HepG2 (cell line): ENCODE measurements around the gene ENTPD2. TPM values are rescaled to one million over a fixed set of nuclear protein-coding genes. Genes with fewer than 3 reads are reported as not detected.

Experiments used
- CHD2 ChIP-seq: IDR thresholded peaks from 2 replicates; pipeline ENCODE4 v1.6.1; 2011; ENCODE audit warnings: low read depth, low read length, improper control_type of control experiment
- FOXO1 ChIP-seq: sonication (generic); formaldehyde crosslinking; IDR thresholded peaks from 2 replicates; pipeline ENCODE4 v1.4.0; 2020; ENCODE audit warnings: missing genetic modification reagents
- MED1 ChIP-seq: sonication (generic); formaldehyde crosslinking; IDR thresholded peaks from 2 replicates; pipeline ENCODE4 v1.4.0; 2020; ENCODE audit warnings: missing genetic modification reagents
- MEIS2 ChIP-seq: sonication (generic); formaldehyde crosslinking; IDR thresholded peaks from 2 replicates; pipeline ENCODE4 v1.9.0; 2021; ENCODE audit warnings: mild to moderate bottlenecking, missing genetic modification reagents
- NFKBIZ ChIP-seq: IDR thresholded peaks from 2 replicates; pipeline ENCODE4 v1.6.1; 2018; ENCODE audit warnings: missing genetic modification reagents, missing compliant biosample characterization
- RELA ChIP-seq: sonication (generic); formaldehyde crosslinking; IDR thresholded peaks from 2 replicates; pipeline ENCODE4 v1.4.0; 2020; ENCODE audit warnings: missing genetic modification reagents
- RXRB ChIP-seq: IDR thresholded peaks from 2 replicates; pipeline ENCODE4 v1.6.1; 2016; ENCODE audit warnings: borderline replicate concordance, missing genetic modification reagents, missing compliant biosample characterization
- SAP130 ChIP-seq: IDR thresholded peaks from 2 replicates; pipeline ENCODE4 v1.6.1; 2016; ENCODE audit warnings: low read depth
- SOX6 ChIP-seq, 2 experiments: fragments of 450-650 bp in 1 of 2; sonication (generic) in 1 of 2; formaldehyde crosslinking in 1 of 2; IDR thresholded peaks; 2 replicates each; pipeline versions ENCODE4 v1.4.0 to v1.6.1; 2017 to 2020; ENCODE audit warnings: antibody characterized with exemption in 1 of 2, mild to moderate bottlenecking in 1 of 2, missing genetic modification reagents in 1 of 2
- SP2 ChIP-seq: sonication (generic); formaldehyde crosslinking; IDR thresholded peaks from 2 replicates; pipeline ENCODE4 v1.5.1; 2020; ENCODE audit warnings: mild to moderate bottlenecking, missing genetic modification reagents
- STAG1 ChIP-seq: sonication (generic); formaldehyde crosslinking; IDR thresholded peaks from 2 replicates; pipeline ENCODE4 v1.4.0; 2020; ENCODE audit warnings: missing genetic modification reagents
- UBTF ChIP-seq: sonication (generic); formaldehyde crosslinking; IDR thresholded peaks from 2 replicates; pipeline ENCODE4 v1.4.0; 2020; ENCODE audit warnings: mild to moderate bottlenecking, missing genetic modification reagents
- ZFP82 ChIP-seq: sonication (generic); formaldehyde crosslinking; IDR thresholded peaks from 2 replicates; pipeline ENCODE4 v1.5.1; 2020; ENCODE audit warnings: mild to moderate bottlenecking, missing genetic modification reagents, borderline replicate concordance
- ZIK1 ChIP-seq: sonication (generic); formaldehyde crosslinking; IDR thresholded peaks from 2 replicates; pipeline ENCODE4 v1.5.0; 2020; ENCODE audit warnings: mild to moderate bottlenecking, low read depth, missing genetic modification reagents, borderline replicate concordance
- ZMYM4 ChIP-seq: sonication (generic); formaldehyde crosslinking; IDR thresholded peaks from 2 replicates; pipeline ENCODE4 v1.8.1; 2023; ENCODE audit warnings: mild to moderate bottlenecking, missing genetic modification reagents
- ZNF30 ChIP-seq: sonication (generic); formaldehyde crosslinking; IDR thresholded peaks from 2 replicates; pipeline ENCODE4 v1.5.0; 2020; ENCODE audit warnings: mild to moderate bottlenecking, missing genetic modification reagents
- ZNF331 ChIP-seq: sonication (generic); formaldehyde crosslinking; IDR thresholded peaks from 2 replicates; pipeline ENCODE4 v1.4.0; 2020; ENCODE audit warnings: missing genetic modification reagents
- ZNF746 ChIP-seq: sonication (generic); formaldehyde crosslinking; IDR thresholded peaks from 2 replicates; pipeline ENCODE4 v1.8.0; 2022; ENCODE audit warnings: mild to moderate bottlenecking, missing genetic modification reagents
- ZNF761 ChIP-seq: sonication (generic); formaldehyde crosslinking; conservative IDR thresholded peaks from 2 replicates; pipeline ENCODE4 v1.4.0; 2020; ENCODE audit warnings: mild to moderate bottlenecking, missing genetic modification reagents
- ZNF83 ChIP-seq: sonication (generic); formaldehyde crosslinking; IDR thresholded peaks from 2 replicates; pipeline ENCODE4 v1.4.0; 2020; ENCODE audit warnings: missing genetic modification reagents, mild to moderate bottlenecking, borderline replicate concordance
- polyA plus RNA-seq, 8 experiments: library from polyadenylated mRNA; depleted of rRNA in 3 of 8; stranded (reverse) in 7 of 8; unstranded in 1 of 8; fragments of >200 nt; fragmentation: Illumina TruSeq in 4 of 8; extraction: Trizol in 4 of 8; gene quantifications; 2 replicates each; pipeline versions ENCODE4 v1.2.1 to v1.2.3, GENCODE V29; 2011 to 2016; ENCODE audit warnings: low read depth in 4 of 8, missing spikeins in 1 of 8, mixed read lengths in 1 of 8; ENCODE audit not compliant: insufficient read depth in 1 of 8
- total RNA-seq, 5 experiments: library from RNA; depleted of rRNA; stranded (reverse); fragments of >200 nt; fragmentation: Illumina TruSeq; extraction: Trizol; gene quantifications; 2 replicates each; pipeline ENCODE4 v1.2.3, GENCODE V29; 2016; ENCODE audit warnings: low read depth in 1 of 5

The ENTPD2 gene
- total and polyA plus RNA-seq, 2 of the 13 experiments (the other 11 are each of a cell fraction or from before 2014, with no cell fraction given), result 0.95 to 3.2 TPM

- TF ChIP-seq SP2 (CRISPR knock-in tag) (no peak; the same call in 1 of the 2 replicates), ZNF30 (no peak), SOX6 (IDR thresholded peaks at IDR 0.05) (no peak), SOX6 (CRISPR knock-in tag; IDR thresholded peaks at IDR 0.05) (peak; percentile 42), SAP130 (CRISPR knock-in tag) (peak; percentile 50), ZNF761 (CRISPR knock-in tag) (no peak), ZNF746 (CRISPR knock-in tag) (0 out of 2 replicates have a peak, but pooled peaks have one; percentile 18), CHD2 (no peak), STAG1 (CRISPR knock-in tag) (peak; percentile 51), UBTF (CRISPR knock-in tag) (no peak), RELA (CRISPR knock-in tag) (0 out of 2 replicates have a peak, but pooled peaks have one; percentile 39), MEIS2 (CRISPR knock-in tag) (0 out of 2 replicates have a peak, but pooled peaks have one; percentile 18), ZNF83 (no peak), FOXO1 (0 out of 2 replicates have a peak, but pooled peaks have one; percentile 7), ZFP82 (CRISPR knock-in tag) (0 out of 2 replicates have a peak, but pooled peaks have one; percentile 53), NFKBIZ (CRISPR knock-in tag) (no peak), MED1 (0 out of 2 replicates have a peak, but pooled peaks have one; percentile 13), ZNF331 (0 out of 2 replicates have a peak, but pooled peaks have one; percentile 36), ZIK1 (CRISPR knock-in tag) (0 out of 2 replicates have a peak, but pooled peaks have one; percentile 31), ZMYM4 (CRISPR knock-in tag) (no peak), RXRB (CRISPR knock-in tag) (0 out of 2 replicates have a peak, but pooled peaks have one; percentile 11)
Measured at GRCh38 chr9:137029058-137029936, 24.6 kb downstream of the ENTPD2 start (continued).
